H9 (cell line): ENCODE measurements around the gene CDH5. TPM values are rescaled to one million over a fixed set of nuclear protein-coding genes. Genes with fewer than 3 reads are reported as not detected.

Experiments used
- DNase-seq: peaks from one replicate; pipeline ENCODE4 v3.0.0-alpha.2; 2017
- H2AFZ ChIP-seq: one replicate; pipeline ENCODE4 v1.6.1; 2013; ENCODE audit warnings: mild to moderate bottlenecking, low read length, control low read depth, moderate library complexity
- H2AK5ac ChIP-seq: 2 replicates; pipeline ENCODE4 v1.6.1; 2013; ENCODE audit warnings: low read length, control low read depth, mixed read lengths; ENCODE audit not compliant: insufficient read length
- H2BK120ac ChIP-seq: one replicate; pipeline ENCODE4 v1.6.1; 2013; ENCODE audit warnings: low read depth, mild to moderate bottlenecking, low read length, control low read depth, inconsistent platforms; ENCODE audit not compliant: poor library complexity, severe bottlenecking
- H2BK12ac ChIP-seq: 2 replicates; pipeline ENCODE4 v1.6.1; 2013; ENCODE audit warnings: low read length, control low read depth, mixed read lengths, low read depth; ENCODE audit not compliant: insufficient read length
- H2BK15ac ChIP-seq: 2 replicates; pipeline ENCODE4 v1.6.1; 2013; ENCODE audit warnings: low read depth, low read length, control low read depth
- H2BK20ac ChIP-seq: one replicate; pipeline ENCODE4 v1.6.1; 2013; ENCODE audit warnings: low read depth, mild to moderate bottlenecking, low read length, control low read depth, inconsistent platforms; ENCODE audit not compliant: poor library complexity, severe bottlenecking
- H2BK5ac ChIP-seq: 2 replicates; pipeline ENCODE4 v1.6.1; 2013; ENCODE audit warnings: low read length, control low read depth, mixed read lengths; ENCODE audit not compliant: insufficient read length
- H3K14ac ChIP-seq: 2 replicates; pipeline ENCODE4 v1.6.1; 2013; ENCODE audit warnings: low read length, control low read depth; ENCODE audit not compliant: insufficient read depth
- H3K18ac ChIP-seq: 2 replicates; pipeline ENCODE4 v1.6.1; 2013; ENCODE audit warnings: low read depth, mild to moderate bottlenecking, mixed read lengths, low read length, control low read depth; ENCODE audit not compliant: insufficient read length
- H3K23ac ChIP-seq: 2 replicates; pipeline ENCODE4 v1.6.1; 2013; ENCODE audit warnings: low read length, control low read depth, mixed read lengths, low read depth; ENCODE audit not compliant: insufficient read length
- H3K23me2 ChIP-seq: 2 replicates; pipeline ENCODE4 v1.6.1; 2013; ENCODE audit warnings: low read depth, mild to moderate bottlenecking, mixed read lengths, low read length, control low read depth; ENCODE audit not compliant: insufficient read length, poor library complexity, severe bottlenecking
- H3K27ac ChIP-seq: 2 replicates; pipeline ENCODE4 v1.5.1; 2013; ENCODE audit warnings: low read length, control low read depth, mixed read lengths, low read depth; ENCODE audit not compliant: insufficient read length
- H3K27me3 ChIP-seq: 2 replicates; pipeline ENCODE4 v1.6.1; 2013; ENCODE audit warnings: low read length, control low read depth, inconsistent platforms; ENCODE audit not compliant: insufficient read depth
- H3K4ac ChIP-seq: 2 replicates; pipeline ENCODE4 v1.6.1; 2013; ENCODE audit warnings: low read depth, mild to moderate bottlenecking, control low read depth, inconsistent platforms, low read length, moderate library complexity
- H3K4me1 ChIP-seq: 2 replicates; pipeline ENCODE4 v1.6.1; 2013; ENCODE audit warnings: low read length, control low read depth, inconsistent platforms; ENCODE audit not compliant: insufficient read depth
- H3K4me2 ChIP-seq: 2 replicates; pipeline ENCODE4 v1.6.1; 2013; ENCODE audit warnings: low read length, control low read depth, mixed read lengths; ENCODE audit not compliant: insufficient read length, insufficient read depth
- H3K56ac ChIP-seq: 2 replicates; pipeline ENCODE4 v1.6.1; 2013; ENCODE audit warnings: low read depth, mild to moderate bottlenecking, mixed read lengths, low read length, control low read depth; ENCODE audit not compliant: insufficient read length
- H3K79me1 ChIP-seq: 2 replicates; pipeline ENCODE4 v1.6.1; 2013; ENCODE audit warnings: low read depth, mild to moderate bottlenecking, moderate library complexity, low read length, control low read depth, inconsistent platforms; ENCODE audit not compliant: insufficient read depth, poor library complexity, severe bottlenecking
- H3K79me2 ChIP-seq: 2 replicates; pipeline ENCODE4 v1.6.1; 2013; ENCODE audit warnings: low read length, control low read depth, inconsistent platforms; ENCODE audit not compliant: insufficient read depth
- H3K9ac ChIP-seq: 2 replicates; pipeline ENCODE4 v1.6.1; 2013; ENCODE audit warnings: low read length, control low read depth, mixed read lengths; ENCODE audit not compliant: insufficient read length; ENCODE audit errors: extremely low read depth
- H3K9me3 ChIP-seq: one replicate; pipeline ENCODE4 v1.6.1; 2013; ENCODE audit warnings: low read depth, low read length, inconsistent platforms; ENCODE audit not compliant: control insufficient read depth
- H3T11ph ChIP-seq: one replicate; pipeline ENCODE4 v1.6.1; 2013; ENCODE audit warnings: mild to moderate bottlenecking, low read length, control low read depth, inconsistent platforms
- H4K20me1 ChIP-seq: one replicate; pipeline ENCODE4 v1.6.1; 2013; ENCODE audit not compliant: control insufficient read depth, insufficient read length, insufficient read depth
- H4K5ac ChIP-seq: 2 replicates; pipeline ENCODE4 v1.6.1; 2013; ENCODE audit warnings: low read depth, mild to moderate bottlenecking, mixed read lengths, low read length, control low read depth; ENCODE audit not compliant: insufficient read length
- H4K8ac ChIP-seq: replicated peaks from 2 replicates; pipeline ENCODE4 v1.6.1; 2013; ENCODE audit warnings: low read length, control low read depth, mixed read lengths, low read depth; ENCODE audit not compliant: insufficient read length
- H4K91ac ChIP-seq: 2 replicates; pipeline ENCODE4 v1.6.1; 2013; ENCODE audit warnings: low read depth, mild to moderate bottlenecking, moderate library complexity, mixed read lengths, low read length, control low read depth; ENCODE audit not compliant: insufficient read length
- H3K27ac Mint-ChIP-seq, 3 experiments: 2 replicates in 2 of 3; 3 replicates in 1 of 3; pipeline ENCODE4 v1.8.0; 2020 to 2021; ENCODE audit warnings: mixed read lengths in 3 of 3, mild to moderate bottlenecking in 1 of 3, moderate library complexity in 1 of 3
- H3K27me3 Mint-ChIP-seq: 2 replicates; pipeline ENCODE4 v1.8.0; 2021; ENCODE audit warnings: low read depth, mild to moderate bottlenecking, moderate library complexity, mixed read lengths
- H3K36me3 Mint-ChIP-seq, 3 experiments: 2 replicates in 2 of 3; 3 replicates in 1 of 3; pipeline ENCODE4 v1.8.0; 2020 to 2021; ENCODE audit warnings: low read depth in 3 of 3, mixed read lengths in 3 of 3; ENCODE audit not compliant: insufficient read depth in 1 of 3
- H3K4me1 Mint-ChIP-seq, 2 experiments: 2 replicates each; pipeline ENCODE4 v1.8.0; 2020; ENCODE audit warnings: mixed read lengths in 2 of 2
- H3K4me3 Mint-ChIP-seq, 2 experiments: 2 replicates in 1 of 2; 3 replicates in 1 of 2; pipeline ENCODE4 v1.8.0; 2020 to 2021; ENCODE audit warnings: mild to moderate bottlenecking in 2 of 2, mixed read lengths in 2 of 2, moderate library complexity in 1 of 2
- H3K9me3 Mint-ChIP-seq, 2 experiments: 2 replicates in 1 of 2; 3 replicates in 1 of 2; pipeline ENCODE4 v1.8.0; 2020; ENCODE audit warnings: mild to moderate bottlenecking in 2 of 2, mixed read lengths in 2 of 2, moderate library complexity in 1 of 2
- CTCF ChIP-seq: fragments of 200-600 bp; sonication (generic); conservative IDR thresholded peaks from 3 replicates; pipeline ENCODE4 v1.8.0; 2021; ENCODE audit warnings: antibody characterized with exemption, mild to moderate bottlenecking
- WGBS: extraction: QIAGEN DNeasy Blood & Tissue Kit; methylation state at CpG from one replicate; pipeline ENCODE4 v1.1.7; 2013; ENCODE audit warnings: missing lambda C conversion rate, low lambda C conversion rate, mixed read lengths; ENCODE audit not compliant: insufficient read length; ENCODE audit errors: extremely low coverage; 5-methylcytosine and 5-hydroxymethylcytosine counted together
- total RNA-seq: library from RNA; stranded (reverse); gene quantifications from 2 replicates; pipeline ENCODE4 v1.2.1, GENCODE V29; 2021

CDH5 gene
- total RNA-seq, 1 experiment from 2014 or later = 0.20 TPM

GRCh38 chr16:66383551-66383950 is 17.1 kb downstream of the CDH5 start:
- Mint-ChIP-seq H3K4me1 (peaks cover 10 to 15% of the 10 kb centered on the region in 2 experiments), H3K27me3 (peaks cover 3% of the 10 kb centered on the region), H3K27ac (no peak overlapping the region; a peak in 1 of 7 replicates), H3K9me3 (peaks cover 5 to 6% of the 10 kb centered on the region in 2 experiments; a peak in 4 of 5 replicates), H3K36me3 (peaks cover 0 to 2% (median 0%) of the 10 kb centered on the region in 3 experiments; a peak in 4 of 7 replicates), H3K4me3 (no peak overlapping the region)
- Histone ChIP-seq H4K8ac (no peak overlapping the region), H4K5ac (no peak overlapping the region), H3K14ac (no peak overlapping the region), H2AK5ac (no peak overlapping the region), H3T11ph (no peak overlapping the region), H3K56ac (no peak overlapping the region), H2AFZ (no peak overlapping the region), H3K18ac (peak overlapping the region; percentile 0), H3K9ac (no peak overlapping the region), H3K9me3 (no peaks in the 10 kb centered on the region), H4K20me1 (no peaks in the 10 kb centered on the region), H3K27me3 (no peaks in the 10 kb centered on the region), H3K79me2 (no peaks in the 10 kb centered on the region), H2BK5ac (no peak overlapping the region), H2BK20ac (no peak overlapping the region), H3K23me2 (no peaks in the 10 kb centered on the region), H2BK12ac (peak overlapping the region; percentile 45), H3K4me1 (no peaks in the 10 kb centered on the region; the same call in 1 of the 2 replicates), H3K4ac (no peak overlapping the region), H4K91ac (peak overlapping the region; percentile 53), H2BK120ac (no peak overlapping the region), H3K4me2 (no peak overlapping the region), H3K27ac (no peak overlapping the region), H3K23ac (no peak overlapping the region), H3K79me1 (no peaks in the 10 kb centered on the region), H2BK15ac (no peak overlapping the region)
- no peak for TF ChIP-seq CTCF
- DNase-seq = no peak
- WGBS = no CpG with 5 or more reads among the region's 4 CpGs
